GM19099 (cell line): ENCODE measurements around the gene MED13L.

Experiments
- POLR2A ChIP-seq: IDR thresholded peaks from 3 replicates; pipeline ENCODE4 v1.6.1; 2011; ENCODE audit warnings: low read depth; ENCODE audit not compliant: insufficient read length; ENCODE audit errors: extremely low read depth

MED13L gene

GRCh38 chr12:115922952-115923564 is 354.4 kb downstream of the MED13L start:
- TF ChIP-seq POLR2A = no peak

- TF ChIP-seq POLR2A = no peak
These were observed 356.9 kb downstream of the MED13L start for GRCh38 chr12:115920395-115921183.

GRCh38 chr12:115918763-115919162 is 358.7 kb downstream of the MED13L start:
- TF ChIP-seq POLR2A = no peak

- TF ChIP-seq POLR2A = no peak
These were observed 360.4 kb downstream of the MED13L start for GRCh38 chr12:115916910-115917668.

- TF ChIP-seq POLR2A = no peak
These were observed 363.4 kb downstream of the MED13L start for GRCh38 chr12:115914122-115914521.

- no peak for TF ChIP-seq POLR2A
These were observed 365.1 kb downstream of the MED13L start for GRCh38 chr12:115912440-115912839.

- no peak for TF ChIP-seq POLR2A
These were observed 366.1 kb downstream of the MED13L start for GRCh38 chr12:115911360-115911759.

GRCh38 chr12:115910057-115910456 is 367.4 kb downstream of the MED13L start:
- TF ChIP-seq POLR2A = no peak
